ENCODE data around the gene KRTAP8-1.

KRTAP8-1 gene, protein sequence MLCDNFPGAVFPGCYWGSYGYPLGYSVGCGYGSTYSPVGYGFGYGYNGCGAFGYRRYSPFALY

DNA sequence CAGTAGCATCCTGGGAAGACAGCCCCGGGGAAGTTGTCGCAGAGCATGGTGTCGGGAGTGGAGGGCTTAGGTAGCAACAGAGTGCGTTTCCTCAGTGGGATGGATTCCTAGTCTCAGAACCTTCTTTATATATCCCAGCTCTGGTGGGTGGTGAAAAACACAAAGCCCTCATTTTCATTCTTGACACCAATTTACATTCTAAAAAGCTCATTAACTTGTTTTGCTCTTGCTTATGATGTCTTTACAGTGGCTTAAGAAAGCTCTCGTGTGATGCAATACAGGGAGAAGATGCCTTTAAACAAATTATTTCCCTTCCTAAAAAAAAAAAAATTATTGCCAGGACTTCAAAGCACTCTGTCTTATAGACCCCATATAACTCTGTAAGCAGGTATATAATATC is at the start of gene KRTAP8-1:
Gene KRTAP8-1, minus strand, starts transcription at position 101 of the 400 bp plus-strand sequence. Its CDS starts 54 bp downstream, at position 47.
- no peak for DNase-seq

GRCh38 chr21:30847627-30848500 is 34.8 kb upstream of the KRTAP8-1 start:
- no peak for DNase-seq

- no peak for DNase-seq
Observed at GRCh38 chr21:30842990-30843389, 29.9 kb upstream of the KRTAP8-1 start.

DNA sequence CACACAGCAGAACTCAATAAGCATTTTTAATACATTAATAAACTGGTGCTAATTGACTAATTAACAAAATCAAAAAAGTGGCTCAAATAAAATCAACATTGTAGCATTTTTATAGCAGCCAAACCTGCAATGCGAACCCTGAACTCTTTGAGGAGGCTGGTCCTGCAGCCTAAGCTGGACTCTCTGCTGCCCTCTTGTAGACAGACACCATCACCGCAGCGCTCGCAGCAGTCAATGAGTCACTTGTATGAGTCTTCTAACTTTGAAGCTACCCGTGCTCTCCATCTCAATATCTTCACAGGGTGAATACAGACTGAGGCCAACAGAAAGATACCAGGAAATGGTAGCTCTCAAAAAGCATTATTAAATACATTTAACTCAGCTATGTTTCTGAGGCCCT is 26.2 kb upstream of the KRTAP8-1 start:
- peak; percentile 9 for DNase-seq

- no peak for DNase-seq
Observed at GRCh38 chr21:30838536-30838935, 25.5 kb upstream of the KRTAP8-1 start.

GRCh38 chr21:30831194-30831765 is 18.2 kb upstream of the KRTAP8-1 start:
- peak; percentile 21 for DNase-seq

DNA sequence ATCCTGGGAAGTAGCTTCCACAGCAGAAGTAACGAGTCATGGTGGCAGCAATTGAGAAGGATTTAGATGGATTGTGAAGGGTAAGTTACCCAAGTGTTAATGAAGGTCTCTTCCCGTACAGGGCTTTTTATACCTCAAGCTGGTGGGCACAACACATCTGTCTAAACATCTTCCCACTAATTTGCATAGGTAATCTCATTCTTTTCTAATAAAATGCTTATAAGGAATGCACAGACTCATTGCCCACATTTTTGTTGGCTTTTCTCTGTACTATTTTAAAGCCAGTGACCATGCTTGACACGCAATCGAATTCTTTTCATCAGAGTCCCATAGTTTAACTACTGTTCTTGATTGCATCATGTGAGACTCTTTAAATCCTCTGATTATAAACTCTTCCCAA is 16.6 kb upstream of the KRTAP8-1 start, which contains the start of gene KRTAP7-1:
Gene KRTAP7-1, minus strand, starts transcription at position 101 of the 400 bp plus-strand sequence. Its CDS starts 61 bp downstream, at position 40.
- DNase-seq, result no peak

DNA sequence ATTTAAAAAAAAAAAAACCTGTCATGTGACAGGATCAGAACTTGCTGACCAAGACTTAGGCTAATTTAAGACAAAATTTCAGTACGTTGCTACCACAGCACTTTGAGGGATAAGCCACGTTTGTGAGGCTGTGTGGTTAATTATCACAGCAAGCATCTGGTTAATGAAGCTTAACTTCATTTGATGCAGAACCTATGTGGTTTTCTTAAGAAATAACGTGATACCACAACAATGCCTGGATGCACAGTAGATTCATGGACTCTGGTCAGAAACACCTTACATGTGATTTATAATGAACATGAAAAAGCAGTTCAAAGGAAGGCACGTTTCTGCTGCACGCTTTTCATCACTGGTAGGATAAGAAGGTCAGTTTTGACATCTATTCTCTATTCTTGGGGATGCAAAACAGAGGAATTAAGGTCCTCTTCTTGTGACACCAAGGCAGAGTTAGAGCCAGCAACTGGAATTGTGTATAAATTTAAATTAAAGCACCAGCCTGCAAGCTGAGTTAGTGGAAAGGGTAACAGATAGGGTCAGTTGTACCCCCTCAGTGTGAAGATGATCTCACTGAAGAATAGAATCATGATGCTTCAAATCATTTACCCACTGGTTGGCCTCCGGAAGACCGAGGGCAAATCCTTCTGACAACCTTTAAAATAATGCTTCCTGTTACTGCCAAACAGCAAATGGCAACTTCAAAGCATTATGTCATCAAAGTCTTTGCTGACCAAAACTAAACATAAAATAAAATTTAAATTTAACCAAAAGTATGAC is 6.0 kb upstream of the KRTAP8-1 start:
- DNase-seq, result no peak

DNA sequence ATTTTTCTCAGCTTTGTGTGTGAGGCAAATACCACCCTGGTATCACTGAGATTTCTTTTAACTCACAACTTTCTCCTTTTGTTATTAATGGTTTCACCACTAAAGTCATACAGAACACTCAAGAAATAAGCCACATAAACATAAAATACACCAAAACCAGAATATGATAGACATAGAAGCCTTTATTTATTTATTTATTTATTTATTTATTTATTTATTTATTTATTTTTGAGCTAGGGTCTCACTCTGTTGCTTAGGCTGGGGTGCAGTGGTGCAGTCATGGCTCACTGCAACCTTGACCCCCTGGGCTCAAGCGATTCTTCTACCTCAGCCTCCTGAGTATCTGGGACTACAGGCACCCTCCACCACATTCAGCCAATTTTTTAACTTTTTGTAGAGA is 12.5 kb downstream of the KRTAP8-1 start:
- no peak for DNase-seq

DNA sequence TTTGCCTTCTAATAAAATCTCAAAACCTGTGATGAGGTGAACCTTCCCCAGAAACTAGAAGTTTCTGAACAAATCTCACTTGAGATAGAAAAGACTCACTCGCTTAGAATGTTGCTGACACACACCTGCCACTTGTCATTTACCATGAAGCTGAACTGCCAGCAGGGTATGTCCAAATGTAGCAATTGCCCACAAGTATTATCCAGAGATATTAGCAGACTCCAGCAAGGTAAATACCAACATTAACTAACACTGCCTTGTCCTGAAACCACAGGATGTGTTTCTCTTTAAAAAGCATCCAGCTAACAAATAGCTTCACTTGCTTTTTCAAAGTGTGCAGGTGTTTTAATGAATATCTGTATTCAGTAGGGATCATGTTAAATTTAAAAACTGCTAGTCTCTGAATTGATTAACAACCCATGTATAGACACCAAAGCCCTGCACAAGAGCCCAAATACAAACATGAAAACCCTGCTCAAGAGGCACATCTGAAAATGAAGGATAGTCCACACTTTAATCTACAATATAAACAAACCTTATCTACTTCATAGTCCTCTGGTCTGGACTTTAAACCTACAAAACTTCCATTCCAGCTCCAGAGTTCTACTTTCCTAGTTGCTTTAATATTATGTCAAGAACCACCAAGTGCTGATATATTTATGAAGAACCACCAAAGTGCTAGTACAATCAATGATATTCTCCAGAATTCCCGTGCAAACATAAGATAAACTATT is 19.3 kb downstream of the KRTAP8-1 start:
- DNase-seq, result no peak

- no peak for DNase-seq
Observed at GRCh38 chr21:30779249-30779648, 33.8 kb downstream of the KRTAP8-1 start.

DNA sequence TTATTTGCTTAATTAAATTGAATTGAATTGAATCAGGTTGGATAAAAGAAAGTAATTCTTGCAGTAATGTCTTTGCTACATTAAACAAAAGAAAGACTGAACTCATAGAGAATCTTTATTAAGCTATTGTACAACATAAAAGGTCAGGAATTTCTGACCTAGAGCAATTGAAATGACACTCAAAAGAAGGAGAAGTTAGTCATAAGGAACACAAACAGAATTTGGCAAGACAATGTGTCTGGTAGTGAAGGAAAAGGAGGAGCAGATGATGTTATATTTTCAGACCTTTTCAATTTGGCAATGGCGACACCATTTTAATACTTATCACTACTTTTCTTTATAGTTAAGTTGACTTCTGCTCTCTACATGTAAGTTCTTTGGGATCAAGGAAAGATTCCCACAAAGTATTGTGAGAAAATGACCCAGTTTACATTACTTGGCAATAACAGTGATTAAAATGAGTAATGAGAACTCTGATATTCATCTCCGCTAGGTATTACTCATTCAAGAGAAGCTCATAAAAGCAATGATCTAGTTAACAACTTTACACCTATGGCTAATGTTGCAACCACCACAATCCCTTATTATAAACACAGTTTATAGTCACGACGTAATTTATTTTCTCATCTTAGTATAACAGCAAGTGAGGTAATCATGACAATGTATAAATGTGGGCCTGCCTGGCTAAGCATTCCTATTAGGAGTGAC is 43.2 kb downstream of the KRTAP8-1 start:
- no peak for DNase-seq

Measured in NCI-H146 (cell line).